Fibroblast of mammary gland (primary cell): Measurements from ENCODE around the gene RPS6KA4.
A peak's percentile ranks its signal among the peaks of the same experiment; 100 is the strongest.

Source experiments
- DNase-seq: peaks from one replicate; pipeline ENCODE4 v3.0.0-alpha.2; 2010; ENCODE audit warnings: low read depth
- H3K4me3 ChIP-seq: 2 replicates; pipeline ENCODE4 v1.5.1; 2011; ENCODE audit warnings: low read depth, mild to moderate bottlenecking, low read length, moderate library complexity; ENCODE audit not compliant: control insufficient read depth
- CTCF ChIP-seq: conservative IDR thresholded peaks from 2 replicates; pipeline ENCODE4 v1.5.1; 2011; ENCODE audit warnings: low read depth, low read length, inconsistent platforms; ENCODE audit not compliant: control insufficient read depth, insufficient read depth

Gene RPS6KA4

DNA sequence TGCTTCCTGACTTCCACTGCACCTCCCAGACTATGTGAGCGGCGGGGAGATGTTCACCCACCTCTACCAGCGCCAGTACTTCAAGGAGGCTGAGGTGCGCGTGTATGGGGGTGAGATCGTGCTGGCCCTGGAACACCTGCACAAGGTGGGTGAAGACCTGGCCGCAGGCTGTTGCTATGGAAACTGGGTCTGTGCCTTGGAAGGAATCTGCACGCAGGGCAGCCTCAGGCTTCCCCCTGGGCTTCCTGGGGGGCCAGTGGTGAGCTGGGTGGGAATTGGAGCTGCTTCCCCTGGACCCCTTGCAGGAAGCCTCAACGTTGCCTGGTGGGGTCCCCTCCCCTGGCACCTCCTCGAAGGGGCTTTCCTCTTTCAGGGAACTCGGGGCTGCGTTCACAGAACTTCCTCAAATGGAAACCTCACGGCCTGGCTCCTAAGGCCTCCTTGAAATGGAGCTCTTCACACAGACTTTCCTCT lies 1.5 kb downstream of the RPS6KA4 start:
- no peak for DNase-seq
- H3K4me3 ChIP-seq = no peak overlapping the region
- TF ChIP-seq CTCF = no peak

- TF ChIP-seq CTCF = no peak
- H3K4me3 ChIP-seq = no peak overlapping the region
- no peak for DNase-seq
These were observed 2.7 kb downstream of the RPS6KA4 start for GRCh38 chr11:64361659-64362058.

GRCh38 chr11:64362339-64362738 lies 3.4 kb downstream of the RPS6KA4 start:
- no peak for DNase-seq
- TF ChIP-seq CTCF = no peak

DNA sequence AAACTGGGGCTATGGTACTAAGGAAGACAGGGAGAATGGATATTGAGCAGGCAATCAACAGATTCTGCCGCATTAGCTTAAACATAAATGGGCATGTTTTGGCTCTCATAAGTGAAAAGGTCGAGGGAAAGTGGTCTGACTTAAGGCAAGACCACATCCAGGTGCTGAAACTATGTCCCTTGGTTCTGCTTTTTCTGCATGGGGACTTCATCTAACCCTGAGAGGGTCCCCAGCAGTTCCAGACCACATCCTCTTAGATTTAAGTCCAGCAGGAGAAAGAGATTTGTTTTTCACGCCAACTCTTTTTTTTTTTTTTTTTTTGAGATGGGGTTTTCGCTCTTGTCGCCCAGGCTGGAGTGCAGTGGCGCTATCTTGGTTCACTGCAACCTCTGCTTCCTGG lies 5.5 kb downstream of the RPS6KA4 start:
- H3K4me3 ChIP-seq = no peak overlapping the region
- no peak for TF ChIP-seq CTCF
- no peak for DNase-seq

More at GRCh38 chr11:64362339-64362738, 3.4 kb downstream of the RPS6KA4 start:
- no peak overlapping the region for H3K4me3 ChIP-seq

DNA sequence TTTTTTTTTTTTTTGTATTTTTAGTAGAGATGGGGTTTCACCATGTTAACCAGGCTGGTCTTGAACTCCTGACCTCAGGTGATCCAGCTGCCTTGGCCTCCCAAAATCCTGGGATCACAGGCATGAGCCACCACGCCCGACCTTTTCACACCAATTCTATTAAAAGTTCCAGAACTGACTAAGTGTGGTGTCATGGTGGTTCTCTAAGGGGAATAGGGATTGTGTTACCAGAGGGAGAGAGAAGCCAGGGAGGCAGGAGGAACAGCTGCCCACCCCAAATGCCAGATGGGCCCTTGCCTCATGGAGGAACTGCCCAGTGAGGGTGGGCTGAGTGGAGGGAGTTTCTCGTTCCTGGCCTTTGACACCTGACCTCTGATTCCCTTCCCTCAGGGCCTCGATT lies 5.9 kb downstream of the RPS6KA4 start:
- no peak for TF ChIP-seq CTCF

DNA sequence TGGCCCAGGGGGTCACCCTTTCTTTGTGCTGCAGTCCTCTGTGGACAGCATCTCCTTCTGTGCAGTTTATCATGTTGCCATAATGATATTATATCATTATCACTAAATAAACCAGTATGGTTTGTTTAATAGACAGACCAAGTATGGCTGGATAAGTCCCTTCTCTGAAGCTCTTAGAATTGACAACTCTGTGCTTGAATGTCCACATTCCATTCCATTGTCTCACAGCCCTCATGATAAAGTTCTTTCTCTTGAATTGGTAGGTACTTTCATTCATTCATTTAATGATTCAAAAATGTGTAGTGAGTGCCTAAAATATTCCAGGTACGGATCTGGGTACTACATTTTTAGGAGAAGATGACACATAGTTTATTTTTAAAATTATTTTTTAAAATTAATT lies 7.8 kb downstream of the RPS6KA4 start:
- no peak for DNase-seq
- H3K4me3 ChIP-seq = no peak overlapping the region
- TF ChIP-seq CTCF = no peak

More for the DNA sequence above, 5.9 kb downstream of the RPS6KA4 start:
- DNase-seq = peak; percentile 26
- no peak overlapping the region for H3K4me3 ChIP-seq

DNA sequence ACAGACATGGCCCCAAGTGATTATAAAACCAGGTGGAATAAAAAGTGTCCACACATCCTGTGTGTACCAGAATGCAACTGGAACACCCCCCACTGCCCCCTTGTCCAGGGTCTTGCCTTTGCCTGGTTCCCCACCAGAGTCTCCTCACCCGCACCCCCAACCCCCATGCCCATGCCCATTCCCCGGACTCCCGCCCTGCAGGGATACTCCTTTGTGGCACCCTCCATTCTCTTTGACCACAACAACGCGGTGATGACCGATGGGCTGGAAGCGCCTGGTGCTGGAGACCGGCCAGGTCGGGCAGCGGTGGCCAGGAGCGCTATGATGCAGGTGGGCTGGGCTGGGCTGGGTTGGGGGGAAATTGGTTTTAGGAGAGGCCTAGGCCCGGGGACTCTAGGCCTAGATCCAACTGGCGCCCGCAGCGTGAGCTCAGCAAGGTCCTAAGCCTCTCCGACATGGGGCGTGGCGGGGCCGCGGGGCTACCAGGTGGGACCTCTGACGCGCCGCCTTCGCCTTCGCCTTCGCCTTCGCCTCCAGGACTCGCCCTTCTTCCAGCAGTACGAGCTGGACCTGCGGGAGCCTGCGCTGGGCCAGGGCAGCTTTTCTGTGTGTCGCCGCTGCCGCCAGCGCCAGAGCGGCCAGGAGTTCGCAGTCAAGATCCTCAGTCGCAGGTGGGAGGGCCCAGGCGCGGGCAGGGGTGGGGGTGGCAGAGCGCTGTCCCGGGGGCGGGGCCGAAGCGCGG lies 9.1 kb downstream of the RPS6KA4 start:
- no peak overlapping the region for H3K4me3 ChIP-seq
- TF ChIP-seq CTCF = no peak
- DNase-seq = no peak
